Endothelial cell of umbilical vein (primary cell): ENCODE measurements around the gene IRF2BP1. TPM values are rescaled to one million over a fixed set of nuclear protein-coding genes. Genes with fewer than 3 reads are reported as not detected.

Experiments
- BruUV-seq: library from RNA; stranded (reverse); fragments of 400-500 nt; replicated peaks from 2 replicates; lab custom pipeline; 2021; lab: Mats Ljungman, UMichigan
- CTCF ChIA-PET: fragments of 300-600, 350-600 bp; sonication (Branson Sonifier 250); formaldehyde crosslinking; loops from one replicate; lab custom pipeline; 2021; ENCODE audit warnings: antibody characterized with exemption, inconsistent platforms; lab: Charles Lee
- POLR2A ChIA-PET: fragments of 300-600, 350-600 bp; sonication (Branson Sonifier 250); formaldehyde crosslinking; loops from one replicate; lab custom pipeline; 2021; ENCODE audit warnings: antibody characterized with exemption, inconsistent platforms; lab: Charles Lee
- DNase-seq: peaks from one replicate; pipeline ENCODE4 v3.0.0-alpha.2; 2011; ENCODE audit warnings: low read depth, low spot score
- FAIRE-seq: peaks from 2 replicates; lab custom pipeline; 2011; peaks lifted over from hg19 to GRCh38; lab: Jason Lieb, UNC
- H2AFZ ChIP-seq: 2 replicates; pipeline ENCODE4 v1.6.0; 2012; ENCODE audit warnings: low read depth, low read length, control low read depth, inconsistent platforms
- H3K27ac ChIP-seq: 2 replicates; pipeline ENCODE4 v1.5.1; 2011; ENCODE audit warnings: low read depth, mild to moderate bottlenecking, control low read depth, low read length, moderate library complexity; ENCODE audit not compliant: insufficient read depth
- H3K27me3 ChIP-seq, 2 experiments: 2 replicates each; pipeline versions ENCODE4 v1.6.0 to v1.6.1; 2011; ENCODE audit warnings: low read length in 2 of 2, mixed read lengths in 1 of 2; ENCODE audit not compliant: control insufficient read depth in 2 of 2, insufficient read depth in 2 of 2
- H3K36me3 ChIP-seq, 2 experiments: 2 replicates in 1 of 2; 3 replicates in 1 of 2; pipeline ENCODE4 v1.5.1; 2011; ENCODE audit warnings: low read length in 2 of 2, mild to moderate bottlenecking in 1 of 2, moderate library complexity in 1 of 2; ENCODE audit not compliant: control insufficient read depth in 2 of 2, insufficient read depth in 2 of 2; ENCODE audit errors: extremely low read depth in 1 of 2
- H3K4me1 ChIP-seq: 3 replicates; pipeline ENCODE4 v1.5.1; 2011; ENCODE audit warnings: mild to moderate bottlenecking, low read length; ENCODE audit not compliant: control insufficient read depth, insufficient read depth; ENCODE audit errors: extremely low read depth
- H3K4me2 ChIP-seq: 2 replicates; pipeline ENCODE4 v1.6.1; 2011; ENCODE audit warnings: low read length, control low read depth, mixed read lengths; ENCODE audit not compliant: insufficient read depth
- H3K4me3 ChIP-seq, 3 experiments: fragments of 200-600 bp in 1 of 3; sonication (generic), shearing (Covaris generic) in 1 of 3; replicated peaks in 1 of 3; 2 replicates each; pipeline ENCODE4 v1.5.1; 2011 to 2016; ENCODE audit warnings: control low read depth in 3 of 3, low read length in 3 of 3, mild to moderate bottlenecking in 2 of 3, inconsistent platforms in 1 of 3, low read depth in 1 of 3, moderate library complexity in 1 of 3; ENCODE audit not compliant: insufficient read depth in 1 of 3
- H3K79me2 ChIP-seq: 2 replicates; pipeline ENCODE4 v1.6.0; 2012; ENCODE audit warnings: low read length, inconsistent platforms; ENCODE audit not compliant: control insufficient read depth, insufficient read depth
- H3K9ac ChIP-seq: replicated peaks from 2 replicates; pipeline ENCODE3; 2011; ENCODE audit warnings: low read length, control low read depth; ENCODE audit not compliant: insufficient read depth; ENCODE audit errors: extremely low read depth
- H3K9me1 ChIP-seq: replicated peaks from 3 replicates; pipeline ENCODE4 v1.6.0; 2011; ENCODE audit warnings: mild to moderate bottlenecking, low read length; ENCODE audit not compliant: control insufficient read depth, insufficient read depth; ENCODE audit errors: extremely low read depth
- H3K9me3 ChIP-seq: replicated peaks from 2 replicates; pipeline ENCODE4 v1.5.1; 2012; ENCODE audit warnings: low read length, inconsistent platforms; ENCODE audit not compliant: control insufficient read depth, insufficient read depth
- H4K20me1 ChIP-seq: replicated peaks from 2 replicates; pipeline ENCODE3; 2011; ENCODE audit warnings: mild to moderate bottlenecking, low read length; ENCODE audit not compliant: control insufficient read depth, insufficient read depth; ENCODE audit errors: extremely low read depth
- EZH2 ChIP-seq: IDR thresholded peaks from 2 replicates; pipeline ENCODE4 v1.6.1; 2012; ENCODE audit warnings: borderline replicate concordance, low read depth, mild to moderate bottlenecking, moderate library complexity, low read length, inconsistent platforms; ENCODE audit not compliant: severe bottlenecking
- FOS ChIP-seq: IDR thresholded peaks from 2 replicates; pipeline ENCODE4 v1.6.1; 2011; ENCODE audit warnings: mild to moderate bottlenecking, low read length, moderate library complexity, borderline replicate concordance; ENCODE audit not compliant: insufficient read depth
- GATA2 ChIP-seq: IDR thresholded peaks from 2 replicates; pipeline ENCODE4 v1.7.0; 2011; ENCODE audit warnings: low read depth, mild to moderate bottlenecking, moderate library complexity, mixed read lengths, low read length; ENCODE audit not compliant: insufficient read length, insufficient read depth
- JUN ChIP-seq: IDR thresholded peaks from 2 replicates; pipeline ENCODE4 v1.6.1; 2011; ENCODE audit warnings: borderline replicate concordance, low read depth; ENCODE audit not compliant: insufficient read length, insufficient read depth
- MAX ChIP-seq: IDR thresholded peaks from 2 replicates; pipeline ENCODE4 v1.6.1; 2011; ENCODE audit not compliant: insufficient read depth, insufficient read length
- MYC ChIP-seq: IDR thresholded peaks from one replicate; pipeline ENCODE4 v1.6.1; 2011; ENCODE audit warnings: mild to moderate bottlenecking, low read depth, low read length
- POLR2A ChIP-seq: IDR thresholded peaks from 2 replicates; pipeline ENCODE4 v1.6.1; 2012; ENCODE audit warnings: low read depth, mild to moderate bottlenecking, control low read depth, low read length
- POLR2AphosphoS5 ChIP-seq: IDR thresholded peaks from 2 replicates; pipeline ENCODE4 v1.6.1; 2012; ENCODE audit warnings: low read depth, mild to moderate bottlenecking, control low read depth, low read length, moderate library complexity; ENCODE audit not compliant: insufficient read depth
- dilution Hi-C: fragments of 300-500 bp; cut with MboI; formaldehyde crosslinking; loops from one replicate; pipeline ENCODE4 v1.15.0; 2019; ENCODE audit warnings: low sequenced_read_pairs; ENCODE audit not compliant: extremely low pct_ligation_motif_present
- intact Hi-C: fragments of 100-400 bp; cut with micrococcal nuclease; formaldehyde crosslinking; loops from one replicate; pipeline ENCODE4 v1.10.0; 2022
- polyA plus RNA-seq, 4 experiments: library from polyadenylated mRNA; depleted of rRNA in 3 of 4; stranded (reverse) in 3 of 4; unstranded in 1 of 4; fragments of >200 nt; gene quantifications; 2 replicates each; pipeline versions ENCODE4 v1.2.1 to v1.2.3, GENCODE V29; 2011 to 2012; ENCODE audit warnings: missing spikeins in 1 of 4
- total RNA-seq: library from RNA; stranded (reverse); gene quantifications from 2 replicates; pipeline ENCODE4 v1.2.3, GENCODE V29; 2021
- TF ChIP-seq, protein P1 (sequence below), 2 donors: IDR thresholded peaks; 1 replicate in 1 of 2; 2 replicates in 1 of 2; pipeline ENCODE4 v1.5.1; 2011; ENCODE audit warnings: low read length in 2 of 2, mild to moderate bottlenecking in 2 of 2, moderate library complexity in 2 of 2, control low read depth in 1 of 2, inconsistent platforms in 1 of 2, low read depth in 1 of 2; ENCODE audit not compliant: insufficient read depth in 1 of 2; ENCODE audit errors: extremely low read depth in 1 of 2

Gene IRF2BP1
- total and polyA plus RNA-seq, 2 donors (not counting 3 experiments of a cell fraction or from before 2014, with no cell fraction given) = 12.3 to 17.5 TPM

GRCh38 chr19:45895519-45895972, 9.6 kb upstream of the IRF2BP1 start:
- FAIRE-seq = no peak
- Histone ChIP-seq H3K4me2 (no peak overlapping the region), H3K9me1 (no peaks in the 10 kb centered on the region), H3K36me3 (peaks cover 0 to 6% of the 10 kb centered on the region in 2 experiments), H2AFZ (no peak overlapping the region), H3K27ac (no peak overlapping the region), H3K9me3 (no peaks in the 10 kb centered on the region), H3K9ac (no peak overlapping the region), H3K4me3 (no peak overlapping the region), H3K27me3 (no peaks in the 10 kb centered on the region), H3K4me1 (no peaks in the 10 kb centered on the region), H3K79me2 (no peaks in the 10 kb centered on the region), H4K20me1 (no peaks in the 10 kb centered on the region)
- TF ChIP-seq POLR2A = no peak
- TF ChIP-seq JUN = no peak
- TF ChIP-seq POLR2AphosphoS5 = no peak
- no peak for TF ChIP-seq MAX
- no peak for TF ChIP-seq GATA2
- no peak for TF ChIP-seq MYC
- dilution Hi-C loops = no loop called here
- DNase-seq = no peak
- no TSS peak for BruUV-seq
- intact Hi-C loops = no loop called here
- POLR2A ChIA-PET = no interaction called here
- CTCF ChIA-PET = no interaction called here

DNA sequence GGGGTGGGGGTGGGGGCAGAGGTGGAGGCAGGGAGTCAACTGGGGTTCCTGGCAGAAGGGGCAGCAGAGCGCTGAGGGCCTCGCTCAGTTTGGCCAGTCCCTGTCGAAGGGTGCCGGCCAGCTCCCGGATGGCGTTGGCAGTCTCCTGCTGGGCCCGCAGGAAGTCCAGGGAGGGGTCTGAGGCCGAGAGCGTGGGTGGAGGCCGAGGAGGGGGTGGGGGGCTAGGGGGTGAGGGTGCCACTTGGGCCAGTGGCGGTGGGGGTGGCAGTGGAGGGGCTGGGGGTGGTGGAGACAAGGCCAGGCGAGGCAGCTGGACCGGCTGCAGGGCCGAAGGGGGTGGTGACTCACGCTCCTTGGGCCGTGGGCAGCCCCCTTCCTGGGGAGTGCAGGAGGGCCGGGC, 4.9 kb upstream of the IRF2BP1 start:
- CTCF ChIA-PET = interaction anchor here (1.3 kb wide), 1 partner anchor 10 kb away, joined by 3 read pairs; no protein-coding TSS in a partner anchor
- TF ChIP-seq MAX (no peak), EZH2 (no peak), JUN (no peak), FOS (no peak), MYC (no peak), POLR2AphosphoS5 (no peak), POLR2A (no peak), GATA2 (no peak)
- TF ChIP-seq, protein P1, sequence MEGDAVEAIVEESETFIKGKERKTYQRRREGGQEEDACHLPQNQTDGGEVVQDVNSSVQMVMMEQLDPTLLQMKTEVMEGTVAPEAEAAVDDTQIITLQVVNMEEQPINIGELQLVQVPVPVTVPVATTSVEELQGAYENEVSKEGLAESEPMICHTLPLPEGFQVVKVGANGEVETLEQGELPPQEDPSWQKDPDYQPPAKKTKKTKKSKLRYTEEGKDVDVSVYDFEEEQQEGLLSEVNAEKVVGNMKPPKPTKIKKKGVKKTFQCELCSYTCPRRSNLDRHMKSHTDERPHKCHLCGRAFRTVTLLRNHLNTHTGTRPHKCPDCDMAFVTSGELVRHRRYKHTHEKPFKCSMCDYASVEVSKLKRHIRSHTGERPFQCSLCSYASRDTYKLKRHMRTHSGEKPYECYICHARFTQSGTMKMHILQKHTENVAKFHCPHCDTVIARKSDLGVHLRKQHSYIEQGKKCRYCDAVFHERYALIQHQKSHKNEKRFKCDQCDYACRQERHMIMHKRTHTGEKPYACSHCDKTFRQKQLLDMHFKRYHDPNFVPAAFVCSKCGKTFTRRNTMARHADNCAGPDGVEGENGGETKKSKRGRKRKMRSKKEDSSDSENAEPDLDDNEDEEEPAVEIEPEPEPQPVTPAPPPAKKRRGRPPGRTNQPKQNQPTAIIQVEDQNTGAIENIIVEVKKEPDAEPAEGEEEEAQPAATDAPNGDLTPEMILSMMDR (IDR thresholded peaks at IDR 0.05; ENCODE audit: extremely low read depth in 1 of 2, insufficient read depth in 1 of 2, low read depth in 1 of 2, low read length in 2 of 2) = no peak
- no peak for FAIRE-seq

More for the DNA sequence above, 4.9 kb upstream of the IRF2BP1 start:
- no peak overlapping the region for H3K4me3 ChIP-seq
- BruUV-seq = no TSS peak
- dilution Hi-C loops = no loop called here
- H3K9ac ChIP-seq = no peak overlapping the region
- H3K36me3 ChIP-seq = peaks cover 0 to 2% of the 10 kb centered on the region in 2 experiments
- H3K27me3 ChIP-seq = no peaks in the 10 kb centered on the region
- H2AFZ ChIP-seq = no peak overlapping the region
- peaks cover 4% of the 10 kb centered on the region for H3K4me1 ChIP-seq
- intact Hi-C loops = no loop called here
- DNase-seq = no peak
- no peaks in the 10 kb centered on the region for H3K9me3 ChIP-seq
- H3K27ac ChIP-seq = no peak overlapping the region
- POLR2A ChIA-PET = no interaction called here
- H4K20me1 ChIP-seq = no peaks in the 10 kb centered on the region
- H3K79me2 ChIP-seq = no peaks in the 10 kb centered on the region
- no peaks in the 10 kb centered on the region for H3K9me1 ChIP-seq
- no peak overlapping the region for H3K4me2 ChIP-seq
